CD4-positive, alpha-beta T cell treated with Interleukin-15 for 1 hour (primary cell): ENCODE data around the gene ABHD16B.

ENCODE experiments used
- DNase-seq: peaks from one replicate; pipeline ENCODE4 v3.0.0-alpha.2; 2020

ABHD16B gene

DNA sequence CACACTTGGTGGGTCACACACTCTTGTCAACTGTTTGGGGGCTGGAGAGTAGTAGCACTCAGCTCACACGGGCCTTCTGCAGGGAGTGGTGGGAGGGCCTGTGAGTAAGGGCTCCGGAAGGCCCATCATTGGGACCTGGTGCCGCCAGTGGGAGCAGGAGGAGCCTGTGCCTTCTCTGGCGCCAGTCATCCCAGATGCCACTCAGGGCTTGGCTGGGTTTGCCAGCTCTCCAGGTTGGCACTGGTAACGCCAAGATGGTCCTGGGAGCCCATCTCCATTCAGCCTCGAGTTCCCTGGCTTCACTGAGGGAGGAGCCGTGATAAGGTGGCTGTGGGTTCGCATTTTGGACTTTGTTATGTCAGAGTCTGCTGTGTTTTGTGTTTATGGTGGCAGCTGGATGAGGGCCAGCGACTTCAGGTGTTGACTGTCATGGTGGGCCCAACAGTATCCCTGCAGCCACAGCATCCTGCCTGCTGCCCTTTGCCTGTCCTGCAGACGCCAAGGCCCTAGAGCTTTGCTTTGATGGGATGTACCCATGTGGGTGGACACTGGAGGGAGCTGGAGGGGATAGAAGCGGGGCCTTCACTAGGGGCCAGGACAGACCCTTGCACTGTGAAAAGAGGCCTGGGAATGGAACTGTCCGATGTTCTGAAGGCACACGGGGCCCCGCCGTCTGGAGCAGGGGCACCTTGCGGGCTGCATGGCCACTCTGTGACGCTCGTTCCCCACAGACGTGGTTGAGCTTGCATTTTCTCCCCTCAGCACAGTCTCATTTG is 20.3 kb downstream of the ABHD16B start:
- no peak for DNase-seq

DNA sequence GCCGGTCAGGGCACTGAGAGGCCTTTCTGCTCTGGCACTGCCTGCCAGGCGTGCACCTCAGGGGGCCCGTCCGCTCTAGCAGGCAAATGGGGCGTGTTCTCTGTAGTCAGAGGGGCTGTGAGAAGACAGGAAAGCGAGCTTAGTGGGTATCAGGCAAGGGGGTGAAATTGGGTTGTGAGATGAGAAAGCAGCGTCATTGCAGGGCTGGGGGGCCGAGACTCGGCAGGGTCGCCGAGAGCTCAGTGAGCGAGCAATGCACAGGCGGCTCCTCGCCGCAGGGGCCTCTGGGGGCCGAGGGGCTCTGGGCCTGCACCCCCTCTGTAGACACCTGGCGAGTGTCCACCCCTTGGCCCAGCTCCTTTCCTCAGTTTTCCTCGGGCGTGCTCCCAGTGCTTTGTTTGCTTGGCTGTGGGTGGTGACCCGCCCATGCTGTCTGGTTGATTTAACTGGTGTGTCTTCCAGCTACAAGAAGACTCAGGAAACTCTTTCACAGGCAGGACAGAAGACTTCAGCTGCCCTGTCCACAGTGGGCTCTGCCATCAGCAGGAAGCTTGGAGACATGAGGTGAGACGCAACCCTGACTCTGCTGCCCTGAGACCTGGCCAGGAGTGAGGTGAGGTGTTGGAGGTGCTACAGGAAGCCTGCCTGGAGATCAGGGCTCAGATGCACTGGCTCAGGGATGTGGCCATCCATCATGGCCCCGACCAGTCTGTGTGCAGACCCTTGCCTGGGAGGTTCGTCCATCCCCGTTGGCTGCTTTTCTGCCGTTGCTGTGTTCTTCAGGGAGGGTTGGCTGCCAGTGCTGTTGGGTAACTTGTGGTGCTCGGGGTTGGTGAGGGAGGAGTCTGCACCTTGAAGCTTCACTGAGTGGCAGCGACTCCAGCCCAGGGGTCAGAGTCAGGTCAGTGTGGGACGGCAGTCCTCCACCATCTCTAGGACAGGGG is 21.2 kb downstream of the ABHD16B start:
- DNase-seq: no peak

DNA sequence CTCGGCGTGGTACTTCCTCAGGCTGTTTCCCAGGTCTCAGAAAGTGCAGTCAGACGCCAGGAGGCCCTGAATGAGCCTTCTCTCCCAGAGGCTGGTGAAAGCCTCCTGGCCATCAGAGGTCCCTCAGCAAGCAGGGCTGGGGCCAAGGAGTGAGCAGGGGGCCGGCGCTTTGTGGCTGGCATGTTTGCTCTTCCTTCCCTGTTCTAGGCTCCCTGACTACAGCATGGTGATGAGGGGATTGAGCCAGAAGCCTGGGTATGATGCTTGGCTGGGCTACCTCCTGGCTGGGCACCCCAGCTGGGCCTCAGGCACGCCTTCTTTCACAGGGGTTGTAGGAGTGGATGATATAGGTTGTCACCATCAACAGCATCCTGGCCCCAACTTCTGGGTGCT is 21.9 kb downstream of the ABHD16B start:
- DNase-seq: no peak

DNA sequence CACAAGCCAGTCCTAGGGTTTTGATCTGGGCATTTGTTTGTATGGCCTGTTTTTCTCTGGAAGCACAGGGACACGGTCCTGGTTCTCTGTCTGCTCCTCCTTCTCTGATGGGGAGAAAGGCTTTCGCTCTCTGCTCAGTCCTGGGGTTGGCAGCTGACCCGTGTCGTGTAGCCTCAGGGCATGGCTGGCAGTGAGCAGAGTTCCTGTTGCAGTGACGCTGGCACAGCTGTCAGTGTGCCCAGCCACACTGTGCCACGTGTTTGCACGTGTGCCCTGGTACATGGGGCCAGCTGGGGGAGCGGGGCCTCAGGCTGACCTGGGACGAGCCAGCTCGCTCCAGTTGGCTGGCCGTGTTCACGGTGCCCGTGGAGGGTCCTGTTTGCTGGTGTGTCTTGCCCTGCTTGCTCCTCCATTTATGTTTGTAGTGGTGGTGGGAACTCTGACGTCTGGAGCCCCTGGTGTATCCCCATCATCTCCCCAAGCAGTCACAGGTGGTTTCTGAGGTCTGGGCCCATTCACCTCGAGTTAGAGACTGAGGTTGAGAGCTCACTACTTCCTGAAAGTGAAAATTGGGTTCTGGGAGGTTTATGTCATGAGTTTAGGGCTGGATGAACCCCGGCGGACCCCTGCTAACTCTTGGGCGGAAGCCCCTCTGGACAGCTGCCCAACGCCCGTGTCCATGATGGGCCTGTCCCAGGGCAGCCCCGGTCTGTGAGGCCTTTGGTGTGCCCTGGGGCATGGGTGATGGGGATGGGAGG is 23.4 kb downstream of the ABHD16B start:
- DNase-seq: no peak

DNA sequence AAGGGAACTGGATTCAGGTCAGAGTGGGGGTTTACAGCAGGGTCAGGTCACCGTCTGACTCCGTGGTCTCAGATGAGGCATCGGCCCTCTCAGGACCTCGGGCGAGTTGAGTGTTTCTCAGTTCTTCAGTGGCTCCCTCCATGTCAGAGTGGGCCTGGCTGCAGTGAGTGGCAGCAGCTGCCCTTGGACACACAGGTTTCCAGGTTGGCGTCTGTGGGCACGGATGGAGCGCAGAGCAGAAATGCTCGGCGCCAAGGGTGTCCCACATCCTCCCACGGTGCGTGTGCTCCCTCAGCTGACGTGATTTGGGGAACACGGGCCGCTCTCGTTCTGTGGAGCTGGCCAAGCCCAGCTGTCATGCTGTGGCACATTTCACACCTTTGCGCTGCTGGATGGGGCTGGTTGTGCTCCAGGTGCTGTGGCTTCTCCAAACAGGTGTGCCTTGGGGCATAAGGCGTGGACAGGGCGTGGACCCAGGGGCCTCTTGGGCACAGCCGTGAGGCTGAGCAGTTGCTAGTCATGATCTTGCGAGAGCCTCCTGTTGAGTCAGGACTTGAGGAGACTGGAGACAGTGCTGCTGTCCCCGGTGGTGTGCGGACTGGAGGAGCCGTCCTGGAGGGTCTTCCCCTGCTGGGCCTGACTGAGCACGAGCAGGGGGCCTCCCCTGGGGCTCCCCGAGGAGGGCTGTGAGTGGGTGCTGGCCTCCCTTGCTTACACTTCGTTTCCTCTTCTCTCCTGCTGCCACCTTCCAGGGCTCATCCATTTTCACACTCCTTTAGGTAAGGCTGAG is 24.2 kb downstream of the ABHD16B start:
- no peak for DNase-seq

DNA sequence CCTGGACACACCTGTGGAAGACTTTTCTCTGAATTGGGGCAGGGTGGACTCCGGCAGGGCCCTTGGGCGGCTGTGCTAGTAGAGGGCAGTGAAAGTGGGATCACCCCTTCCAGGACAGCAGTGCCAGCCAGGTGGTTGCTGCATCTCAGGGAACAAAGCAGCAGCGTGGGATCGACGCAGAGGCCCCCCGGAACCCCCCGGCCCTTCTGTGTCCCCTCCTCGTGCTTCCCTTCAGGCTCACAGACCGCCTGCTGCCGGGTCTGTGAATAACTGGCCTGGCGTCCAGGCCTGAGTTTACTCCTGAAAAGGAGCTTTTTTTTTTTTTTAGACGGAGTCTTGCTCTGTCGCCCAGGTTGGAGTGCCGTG is 24.7 kb downstream of the ABHD16B start:
- no peak for DNase-seq

DNA sequence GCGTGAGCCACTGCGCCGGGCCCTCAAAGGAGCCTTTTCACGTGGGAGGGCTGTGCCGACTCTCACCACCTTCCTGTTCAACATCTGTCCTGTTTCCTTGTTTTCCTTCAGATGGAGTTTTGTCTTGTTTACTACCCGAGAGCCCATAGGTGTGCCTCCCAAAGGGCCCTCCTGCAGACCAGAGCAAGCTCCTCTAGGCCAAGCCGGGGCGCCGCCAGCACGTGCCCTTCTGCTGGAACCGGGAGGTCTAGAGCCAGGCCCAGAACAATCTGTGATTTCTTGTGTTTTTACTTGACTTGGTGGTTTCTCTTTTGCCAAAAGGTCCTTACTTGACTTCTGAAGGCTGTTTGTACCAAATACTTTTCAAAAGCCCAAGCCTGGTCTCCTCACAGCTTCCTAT is 25.6 kb downstream of the ABHD16B start:
- no peak for DNase-seq

DNA sequence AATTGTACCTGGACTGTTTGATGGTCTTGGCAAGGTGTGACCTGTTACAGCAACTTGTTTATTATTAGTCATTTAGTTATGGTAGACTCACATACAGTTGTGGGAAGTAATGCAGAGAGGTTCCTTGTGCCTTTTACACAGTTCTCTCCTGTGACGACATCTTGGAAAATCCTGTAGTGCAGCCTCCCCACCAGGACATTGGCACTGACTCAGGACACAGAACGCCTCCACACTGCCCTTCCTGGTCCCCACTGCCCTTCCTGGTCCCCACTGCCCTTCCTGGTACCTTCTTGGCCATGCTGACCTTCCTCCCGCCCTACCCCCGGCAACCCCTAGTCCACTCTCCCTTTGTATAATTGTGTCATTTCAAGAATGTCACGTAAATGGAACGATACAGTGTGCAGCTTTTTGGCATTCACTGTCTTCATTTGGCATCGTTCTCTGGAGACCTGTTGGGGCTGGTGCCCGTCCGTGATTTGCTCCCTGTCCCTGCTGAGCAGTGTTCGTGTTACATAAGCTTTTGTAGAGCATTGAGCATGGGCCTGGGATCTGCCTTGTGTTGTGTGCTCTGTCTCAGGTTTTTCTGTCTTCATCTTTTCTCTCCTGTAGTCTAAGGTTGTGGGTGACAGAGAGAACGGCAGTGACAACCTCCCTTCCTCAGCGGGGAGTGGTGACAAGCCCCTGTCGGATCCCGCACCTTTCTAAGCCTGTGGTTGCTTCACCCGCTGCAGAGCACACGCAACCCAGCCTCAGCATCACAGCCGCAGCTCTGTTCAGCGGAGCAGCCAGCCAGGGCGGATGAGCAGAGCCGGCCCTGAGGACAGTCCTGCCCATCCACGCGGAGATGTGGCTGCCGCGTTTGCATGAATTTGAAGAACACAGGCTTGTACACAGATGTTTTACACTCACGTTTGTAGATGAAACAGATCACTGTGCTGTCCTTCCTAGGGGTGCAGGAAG is 28.2 kb downstream of the ABHD16B start:
- DNase-seq: no peak

DNA sequence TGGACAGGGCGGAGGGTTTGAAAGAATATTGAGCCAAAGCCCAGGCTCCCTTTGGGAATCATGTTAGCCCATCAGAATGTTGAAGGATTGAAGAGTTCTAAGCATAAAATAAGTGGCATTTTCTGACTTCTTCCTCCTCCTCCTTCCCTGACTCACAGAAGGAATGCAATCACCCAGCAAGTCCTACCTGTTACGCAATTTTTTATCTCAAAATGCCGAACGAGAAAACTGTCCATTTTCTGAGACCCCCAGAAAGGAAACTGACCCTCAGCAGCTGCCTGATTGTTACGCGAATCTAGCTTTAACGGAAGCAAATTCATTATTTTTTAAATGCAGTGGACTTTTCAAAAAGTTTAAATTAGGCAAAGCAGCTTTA is 28.9 kb downstream of the ABHD16B start:
- DNase-seq: no peak

DNA sequence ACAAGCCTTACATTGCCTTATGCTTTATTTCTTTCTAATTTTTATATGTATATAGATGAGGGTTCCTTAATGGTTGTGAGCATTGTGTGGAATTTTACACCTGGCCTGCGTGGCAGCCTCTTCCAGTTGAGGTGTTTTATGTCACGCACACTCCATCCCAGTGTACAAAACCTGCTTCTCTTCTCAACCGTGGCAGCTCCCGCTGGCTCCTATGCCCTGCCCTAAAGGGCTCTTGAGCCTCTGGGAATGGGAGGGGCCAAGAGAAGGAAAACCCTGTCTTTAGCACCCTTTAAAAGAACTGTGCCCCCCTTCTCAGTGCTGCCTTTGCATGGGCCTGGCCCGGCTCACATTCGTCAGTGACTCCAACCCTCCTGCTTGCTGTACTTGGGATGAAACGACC is 29.3 kb downstream of the ABHD16B start:
- DNase-seq: no peak

DNA sequence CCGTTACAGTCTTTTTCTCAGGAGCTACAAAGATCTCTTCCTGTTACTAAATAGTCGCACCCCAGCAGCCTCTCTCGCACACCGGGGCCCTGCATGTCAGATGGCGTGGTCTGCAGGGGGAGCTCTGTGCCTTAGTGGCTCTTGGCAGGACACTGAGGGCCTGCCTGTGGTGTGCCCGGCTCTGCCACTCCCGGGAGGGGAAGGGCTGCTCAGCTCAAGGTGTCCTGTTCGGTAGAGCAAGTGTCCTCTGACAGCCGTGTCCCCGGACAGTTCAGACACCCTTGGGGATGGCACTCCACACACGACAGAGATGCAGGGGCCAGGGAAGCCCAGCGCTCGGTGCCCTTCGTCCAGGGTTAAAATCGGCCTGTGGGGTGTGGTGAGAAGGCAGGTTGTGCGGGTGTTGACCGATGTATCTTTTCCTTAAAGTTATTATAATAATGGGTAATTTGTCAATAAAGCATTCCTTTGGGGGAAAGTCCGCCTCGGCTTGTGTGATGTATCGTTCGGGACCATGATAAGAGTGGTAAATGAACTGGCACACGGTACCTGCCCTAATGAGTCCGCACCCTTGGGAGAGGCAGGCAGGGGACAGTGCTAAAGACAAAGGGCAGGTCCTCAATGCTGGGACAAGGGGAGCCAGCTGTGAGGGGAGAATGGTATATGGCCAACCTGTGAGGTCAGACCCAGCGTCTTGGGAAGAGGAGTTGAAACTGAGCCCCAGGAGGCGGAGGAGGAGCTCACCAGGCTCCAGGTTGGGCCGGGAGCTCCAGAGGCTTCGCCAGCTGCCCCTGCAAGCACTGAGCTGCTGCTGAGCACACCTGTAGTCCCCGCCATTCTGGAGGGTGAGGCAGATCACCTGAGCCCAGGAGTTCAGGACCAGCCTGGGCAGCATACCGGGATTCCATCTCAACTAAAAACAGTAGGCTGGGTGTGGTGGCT is 30.0 kb downstream of the ABHD16B start:
- no peak for DNase-seq

DNA sequence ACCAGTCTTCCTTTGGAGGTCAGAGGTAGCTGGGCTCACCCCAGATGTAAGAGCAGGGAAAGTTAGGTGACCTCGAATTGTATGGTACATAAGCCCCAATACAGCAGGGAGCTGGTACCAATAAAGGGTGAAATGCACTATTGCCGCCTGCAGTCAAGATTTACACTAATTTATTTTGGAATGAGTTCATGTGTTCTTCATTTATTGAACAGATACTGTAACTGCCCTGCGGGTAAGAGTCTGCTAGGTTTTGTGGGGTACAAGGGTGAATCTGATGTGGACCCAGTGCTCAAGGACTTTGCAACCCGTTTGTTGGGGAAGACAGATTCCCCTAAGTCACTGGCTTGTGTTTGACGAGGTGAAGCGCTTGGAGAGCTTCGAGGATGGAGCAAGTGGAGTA is 31.1 kb downstream of the ABHD16B start:
- DNase-seq: no peak

DNA sequence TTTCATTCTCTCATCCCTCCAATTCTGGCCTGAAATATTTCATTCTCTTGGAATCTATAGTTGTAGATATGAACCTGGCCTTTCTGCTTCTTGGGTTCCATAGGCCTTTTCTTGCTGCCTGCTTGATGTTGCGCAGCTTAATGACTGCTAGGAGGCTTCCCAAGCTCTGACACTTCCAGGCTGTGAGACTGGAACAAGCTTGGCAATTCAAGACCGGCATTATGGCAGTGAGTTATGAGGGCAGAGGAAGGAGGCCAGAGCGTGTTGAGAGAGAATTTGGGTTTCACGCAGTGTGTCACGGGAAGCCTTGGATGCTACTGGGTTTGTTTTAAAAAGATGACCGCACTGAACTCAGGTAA is 32.7 kb downstream of the ABHD16B start:
- DNase-seq: no peak

DNA sequence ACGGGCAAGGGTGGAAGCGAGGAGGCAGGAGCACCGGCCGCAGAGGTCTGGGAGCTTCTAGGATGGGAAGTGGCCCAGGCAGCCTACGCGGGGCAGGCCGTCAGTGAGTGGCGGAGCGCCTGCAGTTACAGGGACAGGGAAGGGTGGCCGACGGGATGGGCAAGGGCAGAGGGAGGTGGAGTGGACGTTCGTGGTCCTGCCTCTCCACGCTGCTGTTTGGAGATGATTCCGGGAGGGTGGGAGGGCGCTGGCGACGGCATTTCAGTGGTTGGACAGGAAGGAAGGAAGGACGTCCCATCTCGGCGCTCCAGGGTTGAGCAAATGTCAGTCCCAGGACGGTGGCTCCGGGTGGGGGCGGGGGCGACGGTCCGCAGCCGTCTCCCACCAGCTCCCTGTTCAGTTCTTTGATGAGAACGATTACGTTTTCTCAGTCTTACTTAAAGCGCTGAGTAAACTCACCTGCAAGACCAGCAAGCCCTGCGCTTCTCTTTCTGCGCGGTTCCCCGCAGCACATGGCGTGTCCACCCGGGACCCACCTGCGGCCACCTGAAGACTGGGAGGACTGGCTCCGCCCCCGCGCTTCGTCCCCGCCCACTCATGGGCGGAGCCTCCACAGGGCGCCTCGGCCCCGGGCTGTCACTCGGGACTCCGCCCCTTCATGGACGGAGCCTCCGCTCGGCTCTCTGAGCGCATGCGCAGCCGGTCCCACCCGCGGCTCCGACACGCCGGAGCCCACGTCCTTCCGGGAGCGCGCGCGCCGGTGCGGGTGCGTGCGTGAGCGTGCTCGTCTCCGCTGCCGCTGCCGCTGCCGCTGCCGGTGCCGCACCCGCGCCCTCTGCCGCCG is 33.3 kb downstream of the ABHD16B start, which contains the start of gene DNAJC5:
TSS of gene DNAJC5 (plus strand) at position 769 of the 844 bp plus-strand sequence. CDS start 33,220 bp downstream, outside the sequence.
- DNase-seq: peak; percentile 98

DNA sequence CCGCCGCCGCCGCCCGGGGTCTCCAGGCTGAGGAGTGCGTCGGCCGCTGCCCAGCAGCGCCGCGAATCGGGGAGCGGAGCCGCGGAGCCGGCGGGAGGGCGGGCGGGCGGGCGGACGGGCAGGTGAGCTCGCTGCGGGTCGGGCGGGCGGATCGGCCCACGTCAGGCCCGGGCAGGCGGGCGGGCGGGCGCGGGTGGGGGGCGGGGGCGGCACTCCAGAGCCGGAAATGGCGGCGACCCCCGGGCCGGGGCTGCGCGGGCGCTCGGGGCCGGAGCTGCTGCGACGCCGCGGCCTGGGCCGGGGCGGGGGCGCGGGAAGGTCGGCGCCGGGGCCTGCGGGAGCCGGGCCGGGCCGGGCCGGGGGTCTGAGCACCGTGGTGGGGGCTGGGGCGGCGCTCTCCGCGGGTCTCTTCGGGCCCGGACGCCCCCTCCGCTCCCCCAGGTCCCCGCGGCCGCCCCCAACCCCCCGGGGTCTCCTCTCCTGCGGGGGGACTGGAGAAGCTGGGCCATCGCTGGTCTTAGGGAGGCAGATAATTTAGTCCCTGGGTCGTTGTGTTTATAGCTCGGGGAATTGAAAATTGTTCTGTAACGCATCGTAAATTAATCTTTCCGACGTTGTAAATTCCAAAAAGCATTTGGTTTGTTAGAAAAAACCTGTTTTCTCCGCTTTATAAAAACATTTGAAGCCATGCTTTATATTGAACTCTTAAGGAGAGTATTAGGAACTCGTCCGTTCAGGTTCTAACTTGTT is 34.1 kb downstream of the ABHD16B start:
- DNase-seq: no peak

DNA sequence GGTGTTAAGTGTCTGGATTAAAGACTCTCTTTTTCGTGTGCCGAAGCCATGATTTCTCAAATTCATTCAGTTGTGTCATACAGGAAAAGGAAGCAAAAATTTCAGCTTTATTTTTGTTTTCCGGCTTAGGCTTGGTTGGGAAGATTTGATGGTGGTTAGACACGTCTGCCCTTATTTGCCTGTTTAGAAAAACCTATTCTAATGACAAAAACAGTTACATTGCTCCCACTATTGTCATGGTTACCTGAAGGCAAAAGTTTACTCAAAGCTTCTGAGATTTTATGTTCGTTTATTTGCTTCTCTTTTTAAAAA is 34.6 kb downstream of the ABHD16B start:
- DNase-seq: no peak

DNA sequence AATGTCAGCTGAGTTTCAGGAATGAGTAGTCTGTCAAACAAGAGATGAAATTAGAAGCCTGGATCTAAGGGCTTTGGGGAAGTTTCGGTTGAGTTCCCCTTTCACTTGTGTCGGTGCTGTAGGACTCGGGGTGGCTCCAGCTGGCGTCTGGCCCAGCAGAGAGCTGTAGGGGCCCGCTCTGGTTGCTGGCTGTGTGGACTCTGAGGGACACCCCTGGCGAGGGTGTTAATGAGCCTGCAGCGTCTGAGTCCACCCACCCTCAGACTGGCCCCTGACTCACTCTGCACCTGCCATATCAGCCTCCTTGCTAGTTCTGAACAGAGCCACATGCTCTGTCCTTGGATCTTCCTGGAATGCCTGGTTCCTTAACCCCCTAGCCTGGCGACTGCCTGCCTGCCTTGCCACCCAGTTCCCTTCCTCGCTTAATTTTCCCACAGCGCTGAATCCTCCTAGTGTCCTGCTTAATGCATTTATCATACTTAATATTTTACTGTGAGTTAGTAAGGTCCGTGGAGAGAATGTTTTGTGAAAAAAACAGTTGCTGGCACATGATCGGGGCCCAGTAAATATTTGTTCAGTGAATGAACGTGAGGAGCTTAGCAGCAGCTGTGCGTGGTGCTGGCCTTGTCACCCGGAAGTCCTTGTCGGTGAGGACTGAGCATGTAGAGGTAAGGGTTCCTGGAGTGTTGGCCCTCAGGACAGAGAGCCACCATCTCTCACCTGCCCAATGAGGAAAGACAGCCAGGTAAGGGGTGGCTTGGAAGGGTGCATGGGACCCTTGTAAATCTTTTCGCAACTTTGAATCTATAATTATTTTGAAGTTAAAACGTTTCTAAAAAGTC is 35.2 kb downstream of the ABHD16B start:
- peak; percentile 59 for DNase-seq
